ENCODE data around the gene RMDN3.

RMDN3 gene

GRCh38 chr15:40755812-40756208, 756 bp upstream of the RMDN3 start:
- no peaks in the 10 kb centered on the region for H3K9me3 ChIP-seq (ENCODE audit: control insufficient read depth, insufficient read depth, low read length)
- no peak for TF ChIP-seq CTCF (IDR thresholded peaks at IDR 0.05; ENCODE audit: low read depth, low read length, poor library complexity, severe bottlenecking)
- no peak for TF ChIP-seq EZH2phosphoT487 (IDR thresholded peaks at IDR 0.05; ENCODE audit: borderline replicate concordance, low read length)
- H3K27me3 ChIP-seq (ENCODE audit: control insufficient read depth, low read length), result no peaks in the 10 kb centered on the region
- peaks cover 13% of the 10 kb centered on the region for H3F3A ChIP-seq (ENCODE audit: control insufficient read depth, insufficient read depth)
- peak overlapping the region; percentile 91 for H3K27ac ChIP-seq (ENCODE audit: low read depth, low read length)
- peaks cover 42% of the 10 kb centered on the region for H3K79me2 ChIP-seq (ENCODE audit: control insufficient read depth, low read length)
- peaks cover 62% of the 10 kb centered on the region for H3K4me1 ChIP-seq (ENCODE audit: control insufficient read depth, low read length)
- H4K20me1 ChIP-seq (ENCODE audit: control insufficient read depth, insufficient read depth, low read depth, low read length), result no peaks in the 10 kb centered on the region
- no peaks in the 10 kb centered on the region for H3K9me2 ChIP-seq (replicated peaks; ENCODE audit: control insufficient read depth, low read length)
- peak overlapping the region; percentile 94 for H3K4me2 ChIP-seq (ENCODE audit: low read length)
- peak overlapping the region; percentile 98 for H3K4me3 ChIP-seq (ENCODE audit: low read length)
- peaks cover 34% of the 10 kb centered on the region for H3K36me3 ChIP-seq (ENCODE audit: control insufficient read depth, low read length)

GRCh38 chr15:40754574-40754882, 526 bp downstream of the RMDN3 start:
- Histone ChIP-seq H3K79me2 (ENCODE audit: control insufficient read depth, low read length) (peaks cover 50% of the 10 kb centered on the region), H3K27ac (ENCODE audit: low read depth, low read length) (no peak overlapping the region), H3K9me3 (ENCODE audit: control insufficient read depth, insufficient read depth, low read length) (no peaks in the 10 kb centered on the region), H3K4me1 (ENCODE audit: control insufficient read depth, low read length) (peaks cover 51% of the 10 kb centered on the region), H3K36me3 (ENCODE audit: control insufficient read depth, low read length) (peaks cover 44% of the 10 kb centered on the region), H3F3A (ENCODE audit: control insufficient read depth, insufficient read depth) (peaks cover 7% of the 10 kb centered on the region), H3K4me3 (ENCODE audit: low read length) (peak overlapping the region; percentile 98), H3K4me2 (ENCODE audit: low read length) (peak overlapping the region; percentile 94), H4K20me1 (ENCODE audit: control insufficient read depth, insufficient read depth, low read depth, low read length) (no peaks in the 10 kb centered on the region), H3K27me3 (ENCODE audit: control insufficient read depth, low read length) (no peaks in the 10 kb centered on the region), H3K9me2 (replicated peaks; ENCODE audit: control insufficient read depth, low read length) (no peaks in the 10 kb centered on the region)
- TF ChIP-seq EZH2phosphoT487 (IDR thresholded peaks at IDR 0.05; ENCODE audit: borderline replicate concordance, low read length), result no peak
- no peak for TF ChIP-seq CTCF (IDR thresholded peaks at IDR 0.05; ENCODE audit: low read depth, low read length, poor library complexity, severe bottlenecking)

- no peaks in the 10 kb centered on the region for H3K9me2 ChIP-seq (replicated peaks; ENCODE audit: control insufficient read depth, low read length)
- peaks cover 37% of the 10 kb centered on the region for H3K4me1 ChIP-seq (ENCODE audit: control insufficient read depth, low read length)
- H3K4me2 ChIP-seq (ENCODE audit: low read length), result no peak overlapping the region; the same call in 1 of the 2 replicates
- TF ChIP-seq CTCF (IDR thresholded peaks at IDR 0.05; ENCODE audit: low read depth, low read length, poor library complexity, severe bottlenecking) (no peak), EZH2phosphoT487 (IDR thresholded peaks at IDR 0.05; ENCODE audit: borderline replicate concordance, low read length) (no peak)
- no peaks in the 10 kb centered on the region for H3K27me3 ChIP-seq (ENCODE audit: control insufficient read depth, low read length)
- no peaks in the 10 kb centered on the region for H4K20me1 ChIP-seq (ENCODE audit: control insufficient read depth, insufficient read depth, low read depth, low read length)
- H3K4me3 ChIP-seq (ENCODE audit: low read length), result no peak overlapping the region
- H3F3A ChIP-seq (ENCODE audit: control insufficient read depth, insufficient read depth), result peaks cover 3% of the 10 kb centered on the region; the same call in 1 of the 2 replicates
- no peak overlapping the region for H3K27ac ChIP-seq (ENCODE audit: low read depth, low read length)
- H3K9me3 ChIP-seq (ENCODE audit: control insufficient read depth, insufficient read depth, low read length), result no peaks in the 10 kb centered on the region
- peaks cover 54% of the 10 kb centered on the region for H3K79me2 ChIP-seq (ENCODE audit: control insufficient read depth, low read length)
- H3K36me3 ChIP-seq (ENCODE audit: control insufficient read depth, low read length), result peaks cover 67% of the 10 kb centered on the region
Observed at GRCh38 chr15:40751745-40752144, 3.3 kb downstream of the RMDN3 start.

- H3K27me3 ChIP-seq (ENCODE audit: control insufficient read depth, low read length), result no peaks in the 10 kb centered on the region
- no peak for TF ChIP-seq EZH2phosphoT487 (IDR thresholded peaks at IDR 0.05; ENCODE audit: borderline replicate concordance, low read length)
- no peak for TF ChIP-seq CTCF (IDR thresholded peaks at IDR 0.05; ENCODE audit: low read depth, low read length, poor library complexity, severe bottlenecking)
- no peaks in the 10 kb centered on the region for H3K9me3 ChIP-seq (ENCODE audit: control insufficient read depth, insufficient read depth, low read length)
- H3K4me2 ChIP-seq (ENCODE audit: low read length), result no peak overlapping the region
- H3K4me3 ChIP-seq (ENCODE audit: low read length), result no peak overlapping the region
- no peaks in the 10 kb centered on the region for H3K9me2 ChIP-seq (replicated peaks; ENCODE audit: control insufficient read depth, low read length)
- no peak overlapping the region for H3K27ac ChIP-seq (ENCODE audit: low read depth, low read length)
- H4K20me1 ChIP-seq (ENCODE audit: control insufficient read depth, insufficient read depth, low read depth, low read length), result no peaks in the 10 kb centered on the region
- H3F3A ChIP-seq (ENCODE audit: control insufficient read depth, insufficient read depth), result peaks cover 3% of the 10 kb centered on the region; the same call in 1 of the 2 replicates
- H3K79me2 ChIP-seq (ENCODE audit: control insufficient read depth, low read length), result peaks cover 54% of the 10 kb centered on the region
- H3K36me3 ChIP-seq (ENCODE audit: control insufficient read depth, low read length), result peaks cover 71% of the 10 kb centered on the region
- peaks cover 29% of the 10 kb centered on the region for H3K4me1 ChIP-seq (ENCODE audit: control insufficient read depth, low read length)
Observed at GRCh38 chr15:40750885-40751284, 4.2 kb downstream of the RMDN3 start.
